WTC11 (cell line): ENCODE data around the gene ANKRA2. TPM values are rescaled to one million over a fixed set of nuclear protein-coding genes. Genes with fewer than 3 reads are reported as not detected.

ENCODE experiments used
- ATAC-seq: fragments of 200-7000 bp; cut with Tn5 transposase; 2 replicates; pipeline ENCODE4 v1.10.0; 2021; ENCODE audit warnings: mild to moderate bottlenecking, moderate library complexity
- CTCF ChIA-PET: fragments of 300-600 bp; sonication (Branson Sonifier 250); formaldehyde crosslinking; loops from one replicate; lab custom pipeline; 2021; ENCODE audit warnings: antibody characterized with exemption; lab: Charles Lee
- POLR2A ChIA-PET: fragments of 350-600 bp; sonication (Branson Sonifier 250); formaldehyde crosslinking; loops from one replicate; lab custom pipeline; 2021; ENCODE audit warnings: antibody characterized with exemption; lab: Charles Lee
- DNase-seq: peaks from one replicate; pipeline ENCODE4 v3.0.0; 2021; ENCODE audit warnings: low spot score
- H3K27ac Mint-ChIP-seq: 2 replicates; pipeline ENCODE4 v1.8.0; 2021; ENCODE audit warnings: mixed read lengths
- H3K27me3 Mint-ChIP-seq: 2 replicates; pipeline ENCODE4 v1.8.0; 2021; ENCODE audit warnings: low read depth, mild to moderate bottlenecking, moderate library complexity, mixed read lengths
- H3K36me3 Mint-ChIP-seq: 2 replicates; pipeline ENCODE4 v1.8.0; 2021; ENCODE audit warnings: mixed read lengths
- H3K4me1 Mint-ChIP-seq: 2 replicates; pipeline ENCODE4 v1.8.0; 2022; ENCODE audit warnings: mixed read lengths
- H3K4me3 Mint-ChIP-seq: 2 replicates; pipeline ENCODE4 v1.8.0; 2021; ENCODE audit warnings: mild to moderate bottlenecking, moderate library complexity, mixed read lengths
- H3K9me3 Mint-ChIP-seq: 2 replicates; pipeline ENCODE4 v1.8.0; 2021; ENCODE audit warnings: mixed read lengths
- AR ChIP-seq: fragments of 250-450 bp; sonication (Bioruptor Pico); IDR thresholded peaks from 2 replicates; pipeline ENCODE4 v1.9.0; 2021; ENCODE audit warnings: mild to moderate bottlenecking
- ATF6 ChIP-seq: sonication (generic); formaldehyde crosslinking; IDR thresholded peaks from 2 replicates; pipeline ENCODE4 v1.8.1; 2023; ENCODE audit warnings: mild to moderate bottlenecking, missing genetic modification reagents
- ESRRA ChIP-seq: sonication (generic); formaldehyde crosslinking; IDR thresholded peaks from 2 replicates; pipeline ENCODE4 v1.8.1; 2022; ENCODE audit warnings: mild to moderate bottlenecking, missing genetic modification reagents, borderline replicate concordance
- ETV6 ChIP-seq: sonication (generic); formaldehyde crosslinking; IDR thresholded peaks from 2 replicates; pipeline ENCODE4 v1.8.1; 2022; ENCODE audit warnings: mild to moderate bottlenecking, missing genetic modification reagents
- FOXK1 ChIP-seq: sonication (generic); formaldehyde crosslinking; IDR thresholded peaks from 2 replicates; pipeline ENCODE4 v1.8.0; 2022; ENCODE audit warnings: mild to moderate bottlenecking, moderate library complexity, missing genetic modification reagents
- GABPB1 ChIP-seq: sonication (generic); formaldehyde crosslinking; IDR thresholded peaks from 2 replicates; pipeline ENCODE4 v1.8.1; 2023; ENCODE audit warnings: mild to moderate bottlenecking, missing genetic modification reagents
- HMGXB4 ChIP-seq: sonication (generic); formaldehyde crosslinking; IDR thresholded peaks from 2 replicates; pipeline ENCODE4 v1.8.1; 2023; ENCODE audit warnings: mild to moderate bottlenecking, moderate library complexity, missing genetic modification reagents
- KAT7 ChIP-seq: sonication (generic); formaldehyde crosslinking; IDR thresholded peaks from 2 replicates; pipeline ENCODE4 v1.8.1; 2023; ENCODE audit warnings: missing genetic modification reagents, mild to moderate bottlenecking, borderline replicate concordance
- MXD4 ChIP-seq: fragments of 250-450 bp; sonication (Bioruptor Pico); IDR thresholded peaks from 2 replicates; pipeline ENCODE4 v1.8.0; 2021; ENCODE audit warnings: mild to moderate bottlenecking, moderate library complexity, borderline replicate concordance
- NR1H2 ChIP-seq: sonication (generic); formaldehyde crosslinking; IDR thresholded peaks from 2 replicates; pipeline ENCODE4 v1.9.0; 2021; ENCODE audit warnings: mild to moderate bottlenecking, moderate library complexity, missing genetic modification reagents
- NR3C1 ChIP-seq: sonication (generic); formaldehyde crosslinking; conservative IDR thresholded peaks from 2 replicates; pipeline ENCODE4 v1.8.1; 2023; ENCODE audit warnings: low read depth, mild to moderate bottlenecking, missing genetic modification reagents
- SP1 ChIP-seq: sonication (generic); formaldehyde crosslinking; conservative IDR thresholded peaks from 2 replicates; pipeline ENCODE4 v1.8.1; 2022; ENCODE audit warnings: missing genetic modification reagents
- TEAD1 ChIP-seq: sonication (generic); formaldehyde crosslinking; IDR thresholded peaks from 2 replicates; pipeline ENCODE4 v1.8.0; 2022; ENCODE audit warnings: mild to moderate bottlenecking, missing genetic modification reagents
- ZNF219 ChIP-seq: sonication (generic); formaldehyde crosslinking; IDR thresholded peaks from 2 replicates; pipeline ENCODE4 v1.8.0; 2023; ENCODE audit warnings: missing genetic modification reagents, mild to moderate bottlenecking, borderline replicate concordance
- ZNF232 ChIP-seq: sonication (generic); formaldehyde crosslinking; IDR thresholded peaks from 2 replicates; pipeline ENCODE4 v1.8.0; 2022; ENCODE audit warnings: mild to moderate bottlenecking, missing genetic modification reagents
- ZNF263 ChIP-seq: sonication (generic); formaldehyde crosslinking; IDR thresholded peaks from 2 replicates; pipeline ENCODE4 v1.8.1; 2022; ENCODE audit warnings: low read depth, mild to moderate bottlenecking, moderate library complexity, missing genetic modification reagents
- ZNF396 ChIP-seq: fragments of 250-450 bp; sonication (Bioruptor Pico); IDR thresholded peaks from 2 replicates; pipeline ENCODE4 v1.8.0; 2021; ENCODE audit warnings: mild to moderate bottlenecking, moderate library complexity, borderline replicate concordance
- ZNF512 ChIP-seq: sonication (generic); formaldehyde crosslinking; IDR thresholded peaks from 2 replicates; pipeline ENCODE4 v1.8.1; 2022; ENCODE audit warnings: missing genetic modification reagents, borderline replicate concordance
- ZNF671 ChIP-seq: fragments of 250-450 bp; sonication (Bioruptor Pico); IDR thresholded peaks from 2 replicates; pipeline ENCODE4 v1.8.0; 2021; ENCODE audit warnings: mild to moderate bottlenecking
- ZSCAN18 ChIP-seq: fragments of 250-450 bp; sonication (Bioruptor Pico); IDR thresholded peaks from 2 replicates; pipeline ENCODE4 v2.1.2; 2022; ENCODE audit warnings: mild to moderate bottlenecking, moderate library complexity
- total RNA-seq: library from RNA; stranded (reverse); gene quantifications from 3 replicates; pipeline ENCODE4 v1.2.3, GENCODE V29; 2021

The ANKRA2 gene
- total RNA-seq, 1 experiment from 2014 or later, result 17.7 TPM

- POLR2A ChIA-PET, result no interaction called here
Observed at GRCh38 chr5:73539730-73540129, 25.7 kb downstream of the ANKRA2 start.

GRCh38 chr5:73534971-73535370 lies 30.5 kb downstream of the ANKRA2 start:
- Mint-ChIP-seq H3K27ac (no peak overlapping the region), H3K36me3 (peaks cover 16% of the 10 kb centered on the region), H3K27me3 (no peaks in the 10 kb centered on the region; the same call in 1 of the 2 replicates), H3K4me1 (peaks cover 4% of the 10 kb centered on the region; the same call in 1 of the 2 replicates), H3K9me3 (peaks cover 32% of the 10 kb centered on the region), H3K4me3 (no peak overlapping the region)
- ChIA-PET POLR2A (no interaction called here), CTCF (interaction anchor here (0.6 to 1.3 kb wide), 3 partner anchors 13 to 83 kb away, joined by 3 to 4 read pairs (median 3); no protein-coding TSS in a partner anchor)
- DNase-seq (no peak), ATAC-seq (no peak)
- TF ChIP-seq FOXK1 (CRISPR knock-in tag) (no peak), NR3C1 (CRISPR knock-in tag) (no peak), ZNF232 (CRISPR knock-in tag) (no peak), ZNF396 (CRISPR knock-in tag) (no peak), ETV6 (CRISPR knock-in tag) (no peak), GABPB1 (CRISPR knock-in tag) (no peak)
- TF ChIP-seq, all 79 proteins: peak for 0

More at GRCh38 chr5:73539730-73540129, 25.7 kb downstream of the ANKRA2 start:
- no peak for TF ChIP-seq ESRRA
- TF ChIP-seq HMGXB4 (CRISPR knock-in tag), result no peak
- no peak overlapping the region for H3K27ac Mint-ChIP-seq
- DNase-seq (no peak), ATAC-seq (no peak)
- no peak overlapping the region for H3K4me3 Mint-ChIP-seq
- no peaks in the 10 kb centered on the region for H3K36me3 Mint-ChIP-seq
- no peaks in the 10 kb centered on the region; the same call in 1 of the 2 replicates for H3K27me3 Mint-ChIP-seq
- peaks cover 20% of the 10 kb centered on the region for H3K4me1 Mint-ChIP-seq
- CTCF ChIA-PET, result interaction anchor here (0.9 to 1.7 kb wide), 2 partner anchors 19 to 53 kb away, joined by 3 to 7 read pairs; no protein-coding TSS in a partner anchor
- H3K9me3 Mint-ChIP-seq, result peaks cover 6% of the 10 kb centered on the region

GRCh38 chr5:73534011-73534644 lies 31.3 kb downstream of the ANKRA2 start:
- ATAC-seq (no peak), DNase-seq (no peak)
- CTCF ChIA-PET, result interaction anchor here (0.6 kb wide), 1 partner anchor 274 kb away, joined by 3 read pairs; no protein-coding TSS in a partner anchor
- Mint-ChIP-seq H3K27ac (no peak overlapping the region), H3K27me3 (no peaks in the 10 kb centered on the region; the same call in 1 of the 2 replicates), H3K4me3 (no peak overlapping the region), H3K4me1 (peaks cover 8% of the 10 kb centered on the region), H3K9me3 (peaks cover 32% of the 10 kb centered on the region), H3K36me3 (peaks cover 16% of the 10 kb centered on the region)
- POLR2A ChIA-PET, result no interaction called here
- no peak for TF ChIP-seq FOXK1 (CRISPR knock-in tag)
- TF ChIP-seq TEAD1 (CRISPR knock-in tag), result no peak
- no peak for TF ChIP-seq ZSCAN18 (CRISPR knock-in tag)
- TF ChIP-seq HMGXB4 (CRISPR knock-in tag), result no peak
- TF ChIP-seq KAT7 (CRISPR knock-in tag), result no peak
- no peak for TF ChIP-seq ZNF263 (CRISPR knock-in tag)
- no peak for TF ChIP-seq SP1 (CRISPR knock-in tag)
- TF ChIP-seq NR1H2 (CRISPR knock-in tag), result no peak
- no peak for TF ChIP-seq ATF6 (CRISPR knock-in tag)
- TF ChIP-seq AR (CRISPR knock-in tag), result no peak
- no peak for TF ChIP-seq ZNF512 (CRISPR knock-in tag)
- no peak for TF ChIP-seq MXD4 (CRISPR knock-in tag)
- no peak for TF ChIP-seq ZNF671 (CRISPR knock-in tag)
- no peak for TF ChIP-seq ZNF219 (CRISPR knock-in tag)
